HEK293 (cell line): Measurements from ENCODE around the gene MAML3.

Experiments
- CTCF ChIA-PET: fragments of 350-600 bp; formaldehyde crosslinking; extraction: SDS; loops from one replicate; lab custom pipeline; 2021; ENCODE audit warnings: antibody characterized with exemption; lab: Yijun Ruan, JAX
- POLR2A ChIA-PET: fragments of 300-600 bp; formaldehyde crosslinking; extraction: SDS; loops from one replicate; lab custom pipeline; 2020; ENCODE audit warnings: antibody characterized with exemption, inconsistent platforms; lab: Yijun Ruan, JAX
- H3K27ac ChIP-seq: fragments of 200-500 bp; sonication (Bioruptor generic); 2 replicates; pipeline ENCODE4 v1.5.1; 2014; ENCODE audit warnings: low read depth, low read length, control low read depth, inconsistent platforms; ENCODE audit errors: extremely low read depth
- H3K36me3 ChIP-seq, 2 experiments: fragments of 200-500 bp in 1 of 2; sonication (Bioruptor generic) in 1 of 2; 1 replicate in 1 of 2; 2 replicates in 1 of 2; pipeline ENCODE4 v1.5.1; 2014 to 2017; ENCODE audit warnings: inconsistent platforms in 2 of 2, low read length in 2 of 2; ENCODE audit not compliant: control insufficient read depth in 2 of 2, insufficient read depth in 1 of 2
- H3K4me1 ChIP-seq: fragments of 200-500 bp; sonication (Bioruptor generic); 2 replicates; pipeline ENCODE4 v1.5.1; 2014; ENCODE audit warnings: mild to moderate bottlenecking, low read length, inconsistent platforms; ENCODE audit not compliant: control insufficient read depth, insufficient read depth
- H3K4me3 ChIP-seq: 2 replicates; pipeline ENCODE4 v1.5.1; 2011; ENCODE audit warnings: low read depth, mild to moderate bottlenecking, control low read depth, low read length, moderate library complexity
- H3K9me3 ChIP-seq: fragments of 200-500 bp; sonication (Bioruptor generic); 2 replicates; pipeline ENCODE4 v1.5.1; 2014; ENCODE audit warnings: low read depth, low read length, inconsistent platforms; ENCODE audit not compliant: control insufficient read depth, insufficient read depth
- GLI2 ChIP-seq: fragments of 450-650 bp; formaldehyde crosslinking; IDR thresholded peaks from 2 replicates; pipeline ENCODE4; 2017; ENCODE audit warnings: missing biosample characterization, missing genetic modification characterization, low read depth, borderline replicate concordance
- INSM2 ChIP-seq: fragments of 450-650 bp; formaldehyde crosslinking; IDR thresholded peaks from 2 replicates; pipeline ENCODE4 v1.5.1; 2016; ENCODE audit warnings: missing biosample characterization, missing genetic modification characterization
- MYNN ChIP-seq: fragments of 450-650 bp; formaldehyde crosslinking; IDR thresholded peaks from 2 replicates; pipeline ENCODE4 v1.5.1; 2016; ENCODE audit warnings: missing biosample characterization, missing genetic modification characterization, borderline replicate concordance
- OSR2 ChIP-seq: fragments of 450-650 bp; formaldehyde crosslinking; IDR thresholded peaks from 2 replicates; pipeline ENCODE4 v1.5.1; 2016; ENCODE audit warnings: missing biosample characterization, missing genetic modification characterization
- PATZ1 ChIP-seq: fragments of 450-650 bp; formaldehyde crosslinking; IDR thresholded peaks from 2 replicates; pipeline ENCODE4 v1.5.1; 2016; ENCODE audit warnings: missing biosample characterization, missing genetic modification characterization
- SALL2 ChIP-seq: fragments of 450-650 bp; formaldehyde crosslinking; IDR thresholded peaks from 2 replicates; pipeline ENCODE4 v1.5.0; 2017; ENCODE audit warnings: missing biosample characterization, mild to moderate bottlenecking, missing genetic modification characterization, borderline replicate concordance
- ZFP69B ChIP-seq: fragments of 450-650 bp; formaldehyde crosslinking; IDR thresholded peaks from 2 replicates; pipeline ENCODE4 v1.5.1; 2016; ENCODE audit warnings: missing biosample characterization, missing genetic modification characterization
- ZNF114 ChIP-seq: fragments of 450-650 bp; formaldehyde crosslinking; IDR thresholded peaks from 2 replicates; pipeline ENCODE4 v1.5.0; 2017; ENCODE audit warnings: missing biosample characterization, missing genetic modification characterization
- ZNF155 ChIP-seq: fragments of 450-650 bp; formaldehyde crosslinking; IDR thresholded peaks from 2 replicates; pipeline ENCODE4 v1.5.1; 2016; ENCODE audit warnings: missing biosample characterization, missing genetic modification characterization
- ZNF16 ChIP-seq: fragments of 450-650 bp; formaldehyde crosslinking; IDR thresholded peaks from 2 replicates; pipeline ENCODE4 v1.5.1; 2016; ENCODE audit warnings: low read depth, missing biosample characterization, missing genetic modification characterization
- ZNF18 ChIP-seq: fragments of 450-650 bp; formaldehyde crosslinking; IDR thresholded peaks from 2 replicates; pipeline ENCODE4 v1.5.1; 2016; ENCODE audit warnings: missing biosample characterization, missing genetic modification characterization
- ZNF24 ChIP-seq: fragments of 450-650 bp; formaldehyde crosslinking; IDR thresholded peaks from 2 replicates; pipeline ENCODE4 v1.5.1; 2016; ENCODE audit warnings: missing biosample characterization, missing genetic modification characterization
- ZNF366 ChIP-seq: fragments of 450-650 bp; formaldehyde crosslinking; conservative IDR thresholded peaks from 2 replicates; pipeline ENCODE4 v1.5.1; 2016; ENCODE audit warnings: missing biosample characterization, missing genetic modification characterization
- ZNF37A ChIP-seq: fragments of 450-650 bp; IDR thresholded peaks from 2 replicates; pipeline ENCODE4 v1.5.1; 2018; ENCODE audit warnings: missing biosample characterization, missing genetic modification characterization
- ZNF521 ChIP-seq: fragments of 450-650 bp; formaldehyde crosslinking; IDR thresholded peaks from 2 replicates; pipeline ENCODE4 v1.5.1; 2017; ENCODE audit warnings: missing biosample characterization, mild to moderate bottlenecking, missing genetic modification characterization
- ZNF558 ChIP-seq: fragments of 450-650 bp; formaldehyde crosslinking; IDR thresholded peaks from 2 replicates; pipeline ENCODE4 v1.5.1; 2016; ENCODE audit warnings: missing biosample characterization, missing genetic modification characterization
- ZNF610 ChIP-seq: fragments of 450-650 bp; formaldehyde crosslinking; IDR thresholded peaks from 2 replicates; pipeline ENCODE4 v1.5.1; 2016; ENCODE audit warnings: missing biosample characterization, missing genetic modification characterization, borderline replicate concordance
- ZNF623 ChIP-seq: fragments of 450-650 bp; formaldehyde crosslinking; IDR thresholded peaks from 2 replicates; pipeline ENCODE4 v1.5.1; 2016; ENCODE audit warnings: missing biosample characterization, missing genetic modification characterization
- ZNF664 ChIP-seq: fragments of 450-650 bp; formaldehyde crosslinking; IDR thresholded peaks from 2 replicates; pipeline ENCODE4 v1.5.1; 2016; ENCODE audit warnings: missing biosample characterization, missing genetic modification characterization
- ZNF701 ChIP-seq: fragments of 450-650 bp; formaldehyde crosslinking; IDR thresholded peaks from 2 replicates; pipeline ENCODE4 v1.5.1; 2016; ENCODE audit warnings: missing biosample characterization, missing genetic modification characterization
- ZNF785 ChIP-seq: fragments of 450-650 bp; formaldehyde crosslinking; IDR thresholded peaks from 2 replicates; pipeline ENCODE4 v1.5.1; 2016; ENCODE audit warnings: missing biosample characterization, missing genetic modification characterization
- TF ChIP-seq, protein P1 (sequence below): sonication (generic); formaldehyde crosslinking; IDR thresholded peaks from 2 replicates; pipeline ENCODE4 v1.8.1; 2022; ENCODE audit warnings: mild to moderate bottlenecking, moderate library complexity, missing genetic modification reagents
- TF ChIP-seq, protein P2 (sequence below): fragments of 450-650 bp; formaldehyde crosslinking; IDR thresholded peaks from 2 replicates; pipeline ENCODE4 v1.5.1; 2017; ENCODE audit warnings: missing biosample characterization, missing genetic modification characterization
- TF ChIP-seq, protein P3 (sequence below): fragments of 450-650 bp; formaldehyde crosslinking; IDR thresholded peaks from 2 replicates; pipeline ENCODE4 v1.5.1; 2016; ENCODE audit warnings: missing biosample characterization, missing genetic modification characterization

MAML3 gene

GRCh38 chr4:139779691-139780090, 374.3 kb downstream of the MAML3 start:
- H3K36me3 ChIP-seq = no peaks in the 10 kb centered on the region
- H3K27ac ChIP-seq = no peak overlapping the region
- no peak overlapping the region for H3K4me3 ChIP-seq
- ChIA-PET POLR2A (no interaction called here), CTCF (interaction anchor here (1.3 kb wide), 1 partner anchor 35 kb away, joined by 3 read pairs; no protein-coding TSS in a partner anchor)
- H3K4me1 ChIP-seq = no peaks in the 10 kb centered on the region; the same call in 1 of the 2 replicates
- H3K9me3 ChIP-seq = no peaks in the 10 kb centered on the region
- no peak for TF ChIP-seq SALL2 (tag by site-specific recombination)
- TF ChIP-seq ZNF37A = no peak
- TF ChIP-seq ZNF610 = no peak
- TF ChIP-seq, protein P1, sequence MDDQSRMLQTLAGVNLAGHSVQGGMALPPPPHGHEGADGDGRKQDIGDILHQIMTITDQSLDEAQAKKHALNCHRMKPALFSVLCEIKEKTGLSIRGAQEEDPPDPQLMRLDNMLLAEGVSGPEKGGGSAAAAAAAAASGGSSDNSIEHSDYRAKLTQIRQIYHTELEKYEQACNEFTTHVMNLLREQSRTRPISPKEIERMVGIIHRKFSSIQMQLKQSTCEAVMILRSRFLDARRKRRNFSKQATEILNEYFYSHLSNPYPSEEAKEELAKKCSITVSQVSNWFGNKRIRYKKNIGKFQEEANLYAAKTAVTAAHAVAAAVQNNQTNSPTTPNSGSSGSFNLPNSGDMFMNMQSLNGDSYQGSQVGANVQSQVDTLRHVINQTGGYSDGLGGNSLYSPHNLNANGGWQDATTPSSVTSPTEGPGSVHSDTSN = no peak
- TF ChIP-seq ZNF623 (tag by site-specific recombination) = no peak
- TF ChIP-seq INSM2 (tag by site-specific recombination) = no peak
- no peak for TF ChIP-seq ZNF785
- TF ChIP-seq ZNF155 (tag by site-specific recombination) = no peak
- no peak for TF ChIP-seq ZNF24
- TF ChIP-seq, protein P2, sequence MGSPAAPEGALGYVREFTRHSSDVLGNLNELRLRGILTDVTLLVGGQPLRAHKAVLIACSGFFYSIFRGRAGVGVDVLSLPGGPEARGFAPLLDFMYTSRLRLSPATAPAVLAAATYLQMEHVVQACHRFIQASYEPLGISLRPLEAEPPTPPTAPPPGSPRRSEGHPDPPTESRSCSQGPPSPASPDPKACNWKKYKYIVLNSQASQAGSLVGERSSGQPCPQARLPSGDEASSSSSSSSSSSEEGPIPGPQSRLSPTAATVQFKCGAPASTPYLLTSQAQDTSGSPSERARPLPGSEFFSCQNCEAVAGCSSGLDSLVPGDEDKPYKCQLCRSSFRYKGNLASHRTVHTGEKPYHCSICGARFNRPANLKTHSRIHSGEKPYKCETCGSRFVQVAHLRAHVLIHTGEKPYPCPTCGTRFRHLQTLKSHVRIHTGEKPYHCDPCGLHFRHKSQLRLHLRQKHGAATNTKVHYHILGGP (tag by site-specific recombination) = no peak
- TF ChIP-seq ZNF521 = no peak
- TF ChIP-seq PATZ1 (tag by site-specific recombination) = no peak

DNA sequence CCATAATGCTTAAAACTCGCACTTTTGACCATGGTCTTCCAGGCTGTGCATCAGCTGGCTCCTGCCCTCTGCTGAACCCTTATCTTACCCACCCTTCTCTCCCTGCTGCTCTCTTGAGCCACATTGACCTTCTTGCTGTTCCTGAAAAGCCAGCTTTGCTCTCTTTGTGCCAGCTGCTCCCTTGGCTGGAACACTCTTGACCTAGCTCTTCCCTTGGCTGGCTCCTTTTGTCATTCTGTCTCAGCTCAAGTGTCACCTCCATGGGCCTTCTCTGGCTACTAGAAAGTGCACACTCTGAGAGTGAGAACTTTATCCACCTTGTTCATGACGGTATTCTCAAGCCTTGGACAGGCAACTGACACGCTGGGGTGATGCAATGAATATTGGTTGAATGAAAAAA, 376.2 kb downstream of the MAML3 start:
- Histone ChIP-seq H3K36me3 (no peaks in the 10 kb centered on the region), H3K27ac (no peak overlapping the region), H3K4me3 (no peak overlapping the region), H3K4me1 (no peaks in the 10 kb centered on the region; the same call in 1 of the 2 replicates), H3K9me3 (no peaks in the 10 kb centered on the region)
- CTCF ChIA-PET = interaction anchor here (0.6 kb wide), 1 partner anchor 17 kb away, joined by 3 read pairs; no protein-coding TSS in a partner anchor
- POLR2A ChIA-PET = no interaction called here
- TF ChIP-seq GLI2 (tag by site-specific recombination) (no peak), MYNN (tag by site-specific recombination) (no peak), ZFP69B (no peak), ZNF16 (no peak), ZNF558 (tag by site-specific recombination) (no peak), ZNF701 (tag by site-specific recombination) (no peak), ZNF366 (tag by site-specific recombination) (no peak), OSR2 (no peak), INSM2 (tag by site-specific recombination) (no peak), ZNF18 (tag by site-specific recombination) (no peak), ZNF114 (tag by site-specific recombination) (no peak), ZNF664 (tag by site-specific recombination) (no peak)
- TF ChIP-seq, protein P3, sequence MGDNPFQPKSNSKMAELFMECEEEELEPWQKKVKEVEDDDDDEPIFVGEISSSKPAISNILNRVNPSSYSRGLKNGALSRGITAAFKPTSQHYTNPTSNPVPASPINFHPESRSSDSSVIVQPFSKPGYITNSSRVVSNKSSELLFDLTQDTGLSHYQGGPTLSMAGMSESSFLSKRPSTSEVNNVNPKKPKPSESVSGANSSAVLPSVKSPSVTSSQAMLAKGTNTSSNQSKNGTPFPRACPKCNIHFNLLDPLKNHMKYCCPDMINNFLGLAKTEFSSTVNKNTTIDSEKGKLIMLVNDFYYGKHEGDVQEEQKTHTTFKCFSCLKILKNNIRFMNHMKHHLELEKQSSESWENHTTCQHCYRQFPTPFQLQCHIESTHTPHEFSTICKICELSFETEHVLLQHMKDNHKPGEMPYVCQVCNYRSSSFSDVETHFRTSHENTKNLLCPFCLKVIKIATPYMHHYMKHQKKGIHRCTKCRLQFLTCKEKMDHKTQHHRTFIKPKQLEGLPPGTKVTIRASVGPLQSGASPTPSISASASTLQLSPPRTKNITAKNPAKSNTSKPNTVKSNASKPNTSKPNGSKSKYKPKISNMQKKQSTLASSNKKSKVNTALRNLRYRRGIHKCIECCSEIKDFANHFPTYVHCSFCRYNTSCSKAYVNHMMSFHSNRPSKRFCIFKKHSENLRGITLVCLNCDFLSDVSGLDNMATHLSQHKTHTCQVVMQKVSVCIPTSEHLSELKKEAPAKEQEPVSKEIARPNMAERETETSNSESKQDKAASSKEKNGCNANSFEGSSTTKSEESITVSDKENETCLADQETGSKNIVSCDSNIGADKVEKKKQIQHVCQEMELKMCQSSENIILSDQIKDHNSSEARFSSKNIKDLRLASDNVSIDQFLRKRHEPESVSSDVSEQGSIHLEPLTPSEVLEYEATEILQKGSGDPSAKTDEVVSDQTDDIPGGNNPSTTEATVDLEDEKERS (tag by site-specific recombination) = no peak
